GM12878 (cell line): Measurements from ENCODE around the gene FBLIM1. TPM values are rescaled to one million over a fixed set of nuclear protein-coding genes. Genes with fewer than 3 reads are reported as not detected.

ENCODE experiments used
- ATAC-seq: fragments of 200-7000 bp; cut with Tn5 transposase; 3 replicates; pipeline ENCODE4 v1.9.1; 2020; ENCODE audit warnings: mild to moderate bottlenecking, moderate library complexity
- BruUV-seq: library from RNA; stranded (reverse); fragments of 400-500 nt; replicated peaks from 2 replicates; lab custom pipeline; 2021; lab: Mats Ljungman, UMichigan
- CTCF ChIA-PET: fragments of 300-600 bp; sonication (Branson Sonifier 250); formaldehyde crosslinking; extraction: SDS; loops from one replicate; lab custom pipeline; 2021; ENCODE audit warnings: inconsistent platforms; lab: Yijun Ruan, JAX
- POLR2A ChIA-PET: fragments of 350-600 bp; formaldehyde crosslinking; extraction: SDS; loops from one replicate; lab custom pipeline; 2021; ENCODE audit warnings: inconsistent platforms; lab: Charles Lee
- RAD21 ChIA-PET: fragments of 300-600 bp; sonication (Branson Sonifier 250); formaldehyde crosslinking; loops from one replicate; lab custom pipeline; 2023; ENCODE audit warnings: antibody characterized with exemption; ENCODE audit not compliant: unreplicated experiment; lab: Charles Lee
- SMC1A ChIA-PET: fragments of 300-600 bp; sonication (Branson Sonifier 250); formaldehyde crosslinking; loops from one replicate; lab custom pipeline; 2023; ENCODE audit not compliant: unreplicated experiment, uncharacterized antibody; lab: Charles Lee
- DNase-seq: peaks from one replicate; pipeline ENCODE4 v3.0.0-alpha.2; 2011; ENCODE audit warnings: low read depth, low spot score
- FAIRE-seq: peaks from 3 replicates; lab custom pipeline; 2011; peaks lifted over from hg19 to GRCh38; lab: Jason Lieb, UNC
- H2AFZ ChIP-seq: 2 replicates; pipeline ENCODE4 v1.6.0; 2011; ENCODE audit warnings: low read depth, low read length, control low read depth; ENCODE audit not compliant: control insufficient read depth
- H3K27ac ChIP-seq: 2 replicates; pipeline ENCODE4 v1.5.1; 2011; ENCODE audit warnings: control low read depth; ENCODE audit not compliant: control insufficient read depth, insufficient read depth
- H3K27me3 ChIP-seq, 2 experiments: replicated peaks in 1 of 2; 2 replicates each; pipeline versions ENCODE4 v1.6.0 to v1.6.1; 2011; ENCODE audit warnings: low read length in 1 of 2; ENCODE audit not compliant: control insufficient read depth in 2 of 2, insufficient read depth in 2 of 2
- H3K36me3 ChIP-seq, 2 experiments: 2 replicates each; pipeline ENCODE4 v1.5.1; 2011; ENCODE audit warnings: low read length in 1 of 2; ENCODE audit not compliant: control insufficient read depth in 2 of 2, insufficient read depth in 2 of 2
- H3K4me1 ChIP-seq: 2 replicates; pipeline ENCODE4 v1.6.1; 2011; ENCODE audit warnings: mild to moderate bottlenecking, low read length, moderate library complexity, mixed read lengths; ENCODE audit not compliant: control insufficient read depth, insufficient read depth
- H3K4me2 ChIP-seq: 2 replicates; pipeline ENCODE4 v1.6.0; 2011; ENCODE audit warnings: control low read depth; ENCODE audit not compliant: control insufficient read depth, insufficient read depth
- H3K4me3 ChIP-seq: fragments of 200-600 bp; sonication (generic); 2 replicates; pipeline ENCODE4 v1.5.1; 2016
- H3K79me2 ChIP-seq: 2 replicates; pipeline ENCODE4 v1.6.0; 2011; ENCODE audit warnings: low read length; ENCODE audit not compliant: control insufficient read depth, insufficient read depth
- H3K9ac ChIP-seq: 2 replicates; pipeline ENCODE4 v1.8.0; 2011; ENCODE audit warnings: low read length, control low read depth, mixed read lengths; ENCODE audit not compliant: control insufficient read depth, insufficient read depth
- H3K9me3 ChIP-seq: replicated peaks from 3 replicates; pipeline ENCODE4 v1.5.1; 2011; ENCODE audit warnings: mild to moderate bottlenecking, low read length; ENCODE audit not compliant: control insufficient read depth, insufficient read depth
- H4K20me1 ChIP-seq: 2 replicates; pipeline ENCODE4 v1.6.0; 2011; ENCODE audit not compliant: control insufficient read depth, insufficient read depth
- ASH2L ChIP-seq: fragments of 300-600, 200-600 bp; sonication (generic); IDR thresholded peaks from 2 replicates; pipeline ENCODE4 v1.6.1; 2017; ENCODE audit warnings: low read depth, mild to moderate bottlenecking, borderline replicate concordance
- CHD1 ChIP-seq: IDR thresholded peaks from 2 replicates; pipeline ENCODE4 v1.6.1; 2012; ENCODE audit warnings: low read depth, low read length, improper control_type of control experiment
- IKZF2 ChIP-seq, 2 experiments: fragments of 450-650 bp; IDR thresholded peaks; 2 replicates each; pipeline ENCODE4 v1.6.1; 2017; ENCODE audit warnings: mild to moderate bottlenecking in 2 of 2, moderate library complexity in 2 of 2
- POLR2A ChIP-seq: IDR thresholded peaks from 2 replicates; pipeline ENCODE4 v1.6.1; 2011; ENCODE audit warnings: low read depth, mild to moderate bottlenecking, low read length
- SPI1 ChIP-seq: IDR thresholded peaks from 2 replicates; pipeline ENCODE4 v1.6.1; 2011; ENCODE audit warnings: low read depth, mild to moderate bottlenecking, low read length, moderate library complexity, borderline replicate concordance; ENCODE audit not compliant: insufficient read depth
- WGBS: methylation state at CpG from one replicate; pipeline ENCODE4 v1.1.6; 2016; ENCODE audit warnings: low lambda C conversion rate; ENCODE audit not compliant: insufficient replicate concordance, insufficient coverage; ENCODE audit errors: missing lambda C conversion rate; 5-methylcytosine and 5-hydroxymethylcytosine counted together
- in situ Hi-C: fragments of 300-500 bp; cut with MboI; formaldehyde crosslinking; loops from 9 replicates; pipeline ENCODE4 v1.14.3; 2018; ENCODE audit warnings: mixed read lengths
- intact Hi-C: fragments of 100-400 bp; cut with micrococcal nuclease; formaldehyde crosslinking; loops from one replicate; pipeline ENCODE4 v1.14.2; 2022; ENCODE audit not compliant: unreplicated experiment
- polyA plus RNA-seq, 11 experiments: library from polyadenylated mRNA; depleted of rRNA in 4 of 11; unstranded in 6 of 11; stranded (reverse) in 5 of 11; fragments of >200 nt; fragmentation: Nextera tagmentation in 4 of 11; fragmentation: Illumina TruSeq in 1 of 11; extraction: Ambion mirVana in 4 of 11; extraction: Trizol in 1 of 11; gene quantifications; 1 replicate in 1 of 11; 2 replicates in 10 of 11; pipeline versions ENCODE4 v1.2.1 to v1.2.3, GENCODE V29; 2011 to 2016; ENCODE audit warnings: inconsistent platforms in 2 of 11, missing spikeins in 2 of 11, low read depth in 1 of 11
- total RNA-seq, 4 experiments: library from RNA; depleted of rRNA in 3 of 4; stranded (reverse); fragments of >200 nt in 3 of 4; fragmentation: Illumina TruSeq in 1 of 4; extraction: Trizol in 1 of 4; gene quantifications; 2 replicates each; pipeline versions ENCODE4 v1.2.1 to v1.2.3, GENCODE V29; 2013 to 2021

Gene FBLIM1
- total and polyA plus RNA-seq, 10 of the 15 experiments (the other 5 are each of a cell fraction or from before 2014, with no cell fraction given), result 0.03 to 0.13 TPM; not detected in 8

GRCh38 chr1:15728937-15729657, 29.5 kb upstream of the FBLIM1 start:
- no peak overlapping the region for H3K4me3 ChIP-seq
- ChIA-PET POLR2A (no interaction called here), SMC1A (no interaction called here), CTCF (no interaction called here), RAD21 (no interaction called here)
- in situ Hi-C loops (no loop called here), intact Hi-C loops (no loop called here)
- no peak for ATAC-seq
- 74% methylated on average over 17 of the region's 22 CpGs for WGBS
- BruUV-seq, result no TSS peak
- H3K27me3 ChIP-seq, result no peaks in the 10 kb centered on the region
- no peaks in the 10 kb centered on the region for H3K4me1 ChIP-seq
- no peaks in the 10 kb centered on the region for H4K20me1 ChIP-seq
- H3K9me3 ChIP-seq, result no peaks in the 10 kb centered on the region
- no peak overlapping the region for H3K4me2 ChIP-seq
- H3K27ac ChIP-seq, result no peak overlapping the region
- no peak overlapping the region for H3K9ac ChIP-seq
- peaks cover 18 to 33% of the 10 kb centered on the region in 2 experiments for H3K36me3 ChIP-seq
- DNase-seq, result no peak
- TF ChIP-seq SPI1, result no peak
- no peak for TF ChIP-seq ASH2L
- TF ChIP-seq POLR2A, result peak; percentile 58
- TF ChIP-seq IKZF2 (IDR thresholded peaks at IDR 0.05), result no peak
- no peak overlapping the region for H2AFZ ChIP-seq
- H3K79me2 ChIP-seq, result no peaks in the 10 kb centered on the region
- FAIRE-seq, result no peak

- Histone ChIP-seq H3K27ac (no peak overlapping the region), H4K20me1 (no peaks in the 10 kb centered on the region), H3K36me3 (peaks cover 13 to 32% of the 10 kb centered on the region in 2 experiments), H3K9ac (no peak overlapping the region), H2AFZ (no peak overlapping the region), H3K79me2 (no peaks in the 10 kb centered on the region), H3K4me3 (no peak overlapping the region), H3K27me3 (no peaks in the 10 kb centered on the region), H3K9me3 (no peaks in the 10 kb centered on the region), H3K4me2 (no peak overlapping the region), H3K4me1 (no peaks in the 10 kb centered on the region)
- RAD21 ChIA-PET, result no interaction called here
- POLR2A ChIA-PET, result no interaction called here
- SMC1A ChIA-PET, result no interaction called here
- no peak for FAIRE-seq
- in situ Hi-C loops (no loop called here), intact Hi-C loops (loop anchor here (5.0 kb wide), 1 partner anchor 298 kb away; no protein-coding TSS in a partner anchor)
- DNase-seq, result no peak
- CTCF ChIA-PET, result no interaction called here
- BruUV-seq, result no TSS peak
- WGBS, result 94% methylated on average over 16 of the region's 16 CpGs
- no peak for ATAC-seq
- no peak for TF ChIP-seq CHD1
Observed at GRCh38 chr1:15730423-15730822, 28.2 kb upstream of the FBLIM1 start.
